Measurements from ENCODE around the gene RCAN1.

The RCAN1 gene

GRCh38 chr21:34614628-34615486, at the start of gene RCAN1:
TSS of gene RCAN1 (minus strand) at chr21:34615113. CDS start at chr21:34615011, 102 bp downstream.
- peak within 1 kb of the TSS; percentile 82 to 97 (median 86) for H3K9ac ChIP-seq
- H3K4me2 ChIP-seq: peak within 1 kb of the TSS; percentile 85 to 97 (median 95)
- H3K27ac ChIP-seq: peak within 1 kb of the TSS; percentile 68 to 89 (median 85)

DNA sequence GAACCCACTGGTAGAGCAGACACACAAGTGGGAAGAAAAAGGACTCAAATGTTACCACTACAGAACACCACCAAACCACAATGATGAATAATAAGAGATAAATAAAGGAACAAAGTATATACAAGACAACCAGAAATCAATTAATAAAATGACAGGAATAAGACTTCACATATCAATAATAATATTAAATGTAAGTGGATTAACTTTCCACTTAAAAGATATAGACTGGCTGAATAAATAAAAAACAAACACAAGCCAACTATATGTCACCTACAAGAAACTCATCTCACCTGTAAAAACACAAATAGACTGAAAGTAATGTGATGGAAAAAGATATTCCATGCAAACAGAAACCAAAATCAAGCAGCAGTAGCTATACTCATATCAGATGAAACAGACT, 46.9 kb upstream of the RCAN1 start:
- Histone ChIP-seq H3K4me3 (no peak overlapping the region), H3K4me2 (no peak overlapping the region), H3K4me1 (no peaks in the 10 kb centered on the region), H3K36me3 (no peaks in the 10 kb centered on the region), H3K27ac (no peak overlapping the region), H3K27me3 (peaks cover 0 to 5% (median 3%) of the 10 kb centered on the region in 11 experiments; a peak in 10 of 22 replicates), H3K9ac (no peak overlapping the region), H4K20me1 (no peaks in the 10 kb centered on the region), H3K9me3 (replicated peaks in 1 of 11) (peaks cover 29 to 42% (median 35%) of the 10 kb centered on the region in 11 experiments)
- TF ChIP-seq Cebpa-rat (IDR thresholded peaks at IDR 0.05): no peak

More at GRCh38 chr21:34614628-34615486, at the start of gene RCAN1:
- Histone ChIP-seq H3K27me3 (peaks cover 11 to 31% (median 25%) of the 10 kb centered on the region in 11 experiments), H3K4me1 (peaks cover 62 to 77% (median 74%) of the 10 kb centered on the region in 10 experiments), H3K9me3 (replicated peaks in 1 of 11) (no peaks in the 10 kb centered on the region), H3K36me3 (no peaks in the 10 kb centered on the region), H4K20me1 (peaks cover 0 to 22% (median 11%) of the 10 kb centered on the region in 11 experiments; a peak in 9 of 22 replicates), H3K4me3 (peak within 1 kb of the TSS; percentile 79 to 99 (median 92))
- no peak for TF ChIP-seq Cebpa-rat (IDR thresholded peaks at IDR 0.05)

GRCh38 chr21:34653522-34653921, 38.6 kb upstream of the RCAN1 start:
- no peaks in the 10 kb centered on the region for H4K20me1 ChIP-seq
- no peak overlapping the region for H3K27ac ChIP-seq
- no peak overlapping the region for H3K4me3 ChIP-seq
- H3K36me3 ChIP-seq: no peaks in the 10 kb centered on the region
- H3K27me3 ChIP-seq: no peaks in the 10 kb centered on the region
- no peak overlapping the region for H3K9ac ChIP-seq
- TF ChIP-seq Cebpa-rat (IDR thresholded peaks at IDR 0.05): no peak
- H3K9me3 ChIP-seq (replicated peaks in 1 of 11): peaks cover 6 to 20% (median 11%) of the 10 kb centered on the region in 11 experiments; a peak in 16 of 22 replicates
- no peaks in the 10 kb centered on the region for H3K4me1 ChIP-seq
- no peak overlapping the region for H3K4me2 ChIP-seq

- TF ChIP-seq Cebpa-rat (IDR thresholded peaks at IDR 0.05): no peak
- Histone ChIP-seq H3K4me1 (no peaks in the 10 kb centered on the region; a peak in 1 of 20 replicates), H4K20me1 (no peaks in the 10 kb centered on the region), H3K36me3 (no peaks in the 10 kb centered on the region), H3K9me3 (replicated peaks in 1 of 11) (peaks cover 6 to 20% (median 11%) of the 10 kb centered on the region in 11 experiments; a peak in 16 of 22 replicates), H3K9ac (no peak overlapping the region), H3K27ac (no peak overlapping the region), H3K4me2 (no peak overlapping the region), H3K4me3 (no peak overlapping the region), H3K27me3 (no peaks in the 10 kb centered on the region)
These were observed 36.7 kb upstream of the RCAN1 start for GRCh38 chr21:34651642-34652041.

- no peak overlapping the region for H3K9ac ChIP-seq
- no peaks in the 10 kb centered on the region for H3K27me3 ChIP-seq
- TF ChIP-seq Cebpa-rat (IDR thresholded peaks at IDR 0.05): no peak
These were observed 36.0 kb upstream of the RCAN1 start for GRCh38 chr21:34650861-34651431.

GRCh38 chr21:34649400-34649799, 34.5 kb upstream of the RCAN1 start:
- no peak overlapping the region for H3K4me3 ChIP-seq
- no peaks in the 10 kb centered on the region for H3K36me3 ChIP-seq
- no peak overlapping the region for H3K4me2 ChIP-seq
- H3K27ac ChIP-seq: no peak overlapping the region
- no peak overlapping the region for H3K9ac ChIP-seq
- no peaks in the 10 kb centered on the region for H3K27me3 ChIP-seq
- no peaks in the 10 kb centered on the region; a peak in 1 of 20 replicates for H3K4me1 ChIP-seq
- peaks cover 6 to 20% (median 11%) of the 10 kb centered on the region in 11 experiments; a peak in 16 of 22 replicates for H3K9me3 ChIP-seq (replicated peaks in 1 of 11)
- no peak for TF ChIP-seq Cebpa-rat (IDR thresholded peaks at IDR 0.05)
- H4K20me1 ChIP-seq: no peaks in the 10 kb centered on the region

More at GRCh38 chr21:34650861-34651431, 36.0 kb upstream of the RCAN1 start:
- Histone ChIP-seq H3K4me3 (no peak overlapping the region), H3K27ac (no peak overlapping the region), H3K9me3 (replicated peaks in 1 of 11) (peaks cover 6 to 20% (median 11%) of the 10 kb centered on the region in 11 experiments; a peak in 16 of 22 replicates), H3K4me1 (no peaks in the 10 kb centered on the region; a peak in 1 of 20 replicates), H3K4me2 (no peak overlapping the region), H3K36me3 (no peaks in the 10 kb centered on the region), H4K20me1 (no peaks in the 10 kb centered on the region)

DNA sequence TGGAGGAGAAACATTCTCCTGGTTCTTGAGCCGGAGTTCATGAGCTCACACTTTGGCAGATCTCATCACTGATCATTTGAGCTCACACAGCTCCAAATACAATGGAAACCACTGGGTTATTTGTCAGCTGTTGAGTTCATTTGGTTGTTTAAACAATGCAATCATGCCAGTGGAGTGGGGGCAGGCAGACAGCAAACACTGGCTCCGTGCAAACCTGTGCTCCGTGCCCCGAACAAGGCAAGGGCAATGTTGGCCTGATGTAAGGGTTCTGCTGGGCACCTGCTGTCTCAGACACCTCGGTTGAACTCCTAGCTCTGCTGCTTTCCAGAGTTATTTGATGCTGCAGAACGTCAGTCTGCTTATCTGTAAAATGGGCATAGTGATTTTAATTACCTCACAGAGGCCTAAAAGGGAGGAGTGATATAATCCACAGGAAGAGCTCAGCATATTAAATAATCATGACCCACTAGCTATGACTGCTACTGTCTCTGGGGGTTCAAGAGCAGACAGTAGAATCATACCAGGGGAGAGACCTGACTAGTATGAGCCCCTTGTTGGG, 33.9 kb upstream of the RCAN1 start:
- H3K27ac ChIP-seq: no peak overlapping the region
- H3K4me2 ChIP-seq: no peak overlapping the region
- H3K27me3 ChIP-seq: no peaks in the 10 kb centered on the region
- H3K9ac ChIP-seq: no peak overlapping the region
- TF ChIP-seq Cebpa-rat (IDR thresholded peaks at IDR 0.05): no peak
- no peak overlapping the region for H3K4me3 ChIP-seq
- peaks cover 6 to 20% (median 11%) of the 10 kb centered on the region in 11 experiments; a peak in 16 of 22 replicates for H3K9me3 ChIP-seq (replicated peaks in 1 of 11)
- no peaks in the 10 kb centered on the region for H4K20me1 ChIP-seq
- peaks cover 0 to under 1% (median 0%) of the 10 kb centered on the region in 10 experiments; a peak in 1 of 20 replicates for H3K4me1 ChIP-seq
- no peaks in the 10 kb centered on the region for H3K36me3 ChIP-seq

- Histone ChIP-seq H3K27ac (no peak overlapping the region), H3K9me3 (replicated peaks in 1 of 11) (peaks cover 2 to 15% (median 11%) of the 10 kb centered on the region in 11 experiments; a peak in 16 of 22 replicates), H3K27me3 (no peaks in the 10 kb centered on the region), H4K20me1 (no peaks in the 10 kb centered on the region; a peak in 1 of 22 replicates), H3K36me3 (no peaks in the 10 kb centered on the region), H3K4me2 (no peak overlapping the region), H3K9ac (no peak overlapping the region), H3K4me3 (no peak overlapping the region), H3K4me1 (peaks cover 5 to 13% (median 9%) of the 10 kb centered on the region in 10 experiments)
- TF ChIP-seq Cebpa-rat (IDR thresholded peaks at IDR 0.05): no peak
These were observed 32.6 kb upstream of the RCAN1 start for GRCh38 chr21:34647555-34647954.

DNA sequence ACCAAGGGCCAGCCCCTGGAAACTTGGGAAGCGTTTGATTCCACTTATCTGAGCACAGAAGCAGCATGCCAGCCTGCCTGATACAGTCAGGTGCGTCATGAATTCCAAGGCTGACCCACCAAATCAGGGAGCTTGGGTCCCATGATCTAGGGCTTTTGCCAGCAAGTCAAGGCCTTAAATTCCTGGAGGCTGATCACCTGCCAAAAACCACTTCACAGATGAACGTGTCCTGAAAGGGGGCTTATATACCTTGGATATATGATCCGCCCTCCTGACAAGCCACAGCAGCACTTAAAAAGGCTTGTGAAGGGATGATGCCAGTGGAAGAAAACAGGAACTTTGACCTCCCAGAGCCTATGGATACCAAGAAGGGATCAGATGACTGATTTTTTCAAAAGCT, 29.9 kb upstream of the RCAN1 start:
- H4K20me1 ChIP-seq: no peaks in the 10 kb centered on the region; a peak in 1 of 22 replicates
- no peak overlapping the region for H3K27ac ChIP-seq
- no peak overlapping the region for H3K4me3 ChIP-seq
- H3K9me3 ChIP-seq (replicated peaks in 1 of 11): no peaks in the 10 kb centered on the region; a peak in 1 of 22 replicates
- H3K4me1 ChIP-seq: peaks cover 29 to 35% (median 32%) of the 10 kb centered on the region in 10 experiments
- H3K4me2 ChIP-seq: no peak overlapping the region
- H3K36me3 ChIP-seq: no peaks in the 10 kb centered on the region
- TF ChIP-seq Cebpa-rat (IDR thresholded peaks at IDR 0.05): no peak
- no peak overlapping the region for H3K9ac ChIP-seq
- no peaks in the 10 kb centered on the region for H3K27me3 ChIP-seq

Data from BLaER1 treated with 17β-estradiol and CSF1 and Interleukin-3, amounts not matched to agents 10 nM and 100 nM (cell line).